ENCODE data around the gene HSDL1.
A peak's percentile ranks its signal among the peaks of the same experiment; 100 is the strongest.

Gene HSDL1

DNA sequence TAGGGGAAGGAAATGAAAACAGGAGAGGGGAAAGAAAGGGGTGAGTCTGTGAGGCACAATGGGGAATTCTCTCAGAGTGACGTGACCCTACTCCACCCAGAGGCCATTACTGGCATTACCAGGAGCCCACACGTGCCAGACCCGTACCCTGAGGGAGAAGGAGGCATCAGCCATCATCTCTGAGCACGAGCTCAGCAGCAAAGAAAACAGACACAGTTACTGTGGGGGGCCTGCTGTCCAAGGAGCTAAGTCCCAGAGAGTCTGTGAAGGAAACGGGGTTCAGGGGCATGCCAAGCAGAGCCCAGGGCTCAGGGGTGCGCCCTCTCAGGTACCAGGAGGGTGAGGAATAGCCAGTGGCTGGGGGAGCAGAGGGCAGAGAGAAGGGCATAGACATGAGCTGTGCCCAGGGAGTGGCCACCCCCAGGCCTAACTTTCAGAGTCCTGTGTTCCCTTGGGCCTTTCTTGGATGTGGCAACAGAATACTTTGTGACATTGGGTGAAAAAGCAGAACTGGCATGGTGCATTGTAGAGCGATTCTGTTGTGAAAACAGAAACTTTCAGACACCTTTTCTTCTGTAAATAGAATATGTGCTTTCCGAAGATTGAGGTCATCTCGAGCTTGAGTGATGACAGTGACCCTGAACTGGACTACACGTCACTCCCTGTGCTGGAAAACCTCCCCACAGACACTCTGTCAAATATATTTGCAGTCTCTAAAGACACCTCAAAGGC is 30.5 kb upstream of the HSDL1 start:
- DNase-seq: peak; percentile 65

DNA sequence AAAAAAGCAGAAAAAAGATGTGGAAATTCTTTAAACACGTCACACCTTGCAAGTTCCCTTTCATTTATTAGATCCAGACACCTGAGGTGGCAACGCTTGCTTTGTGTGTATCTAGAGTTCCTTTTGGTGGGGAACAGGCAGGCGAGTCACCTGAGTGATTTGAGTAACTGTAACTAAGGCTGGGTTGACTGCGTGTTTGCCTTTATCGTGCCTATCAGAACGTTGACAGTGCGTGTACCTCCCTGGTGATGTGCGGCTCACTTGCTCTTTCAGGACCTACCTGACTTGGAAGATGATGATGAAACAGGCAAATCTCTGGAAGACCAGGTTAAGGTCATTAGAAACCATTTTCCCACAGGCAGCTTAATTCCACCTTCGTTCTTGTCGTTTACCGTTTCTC is 29.4 kb upstream of the HSDL1 start:
- no peak for DNase-seq

DNA sequence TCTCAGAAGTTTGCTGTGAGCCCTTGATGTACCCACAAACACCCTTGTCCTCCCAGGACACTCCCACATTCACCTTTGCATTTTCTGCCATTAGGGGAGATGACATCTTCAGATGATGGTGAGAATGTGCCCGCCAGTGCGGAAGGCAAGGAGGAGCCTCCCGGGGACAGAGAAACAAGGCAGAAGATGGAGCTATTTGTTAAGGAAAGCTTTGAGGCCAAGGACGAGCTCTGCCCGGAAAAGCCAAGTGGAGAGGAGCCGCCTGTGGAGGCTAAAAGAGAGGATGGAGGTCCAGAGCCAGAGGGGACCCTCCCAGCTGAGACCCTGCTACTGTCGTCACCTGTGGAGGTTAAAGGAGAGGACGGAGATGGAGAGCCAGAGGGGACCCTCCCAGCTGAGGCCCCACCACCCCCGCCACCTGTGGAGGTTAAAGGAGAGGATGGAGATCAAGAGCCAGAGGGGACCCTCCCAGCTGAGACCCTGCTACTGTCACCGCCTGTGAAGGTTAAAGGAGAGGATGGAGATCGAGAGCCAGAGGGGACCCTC is 24.9 kb upstream of the HSDL1 start:
- DNase-seq: no peak

DNA sequence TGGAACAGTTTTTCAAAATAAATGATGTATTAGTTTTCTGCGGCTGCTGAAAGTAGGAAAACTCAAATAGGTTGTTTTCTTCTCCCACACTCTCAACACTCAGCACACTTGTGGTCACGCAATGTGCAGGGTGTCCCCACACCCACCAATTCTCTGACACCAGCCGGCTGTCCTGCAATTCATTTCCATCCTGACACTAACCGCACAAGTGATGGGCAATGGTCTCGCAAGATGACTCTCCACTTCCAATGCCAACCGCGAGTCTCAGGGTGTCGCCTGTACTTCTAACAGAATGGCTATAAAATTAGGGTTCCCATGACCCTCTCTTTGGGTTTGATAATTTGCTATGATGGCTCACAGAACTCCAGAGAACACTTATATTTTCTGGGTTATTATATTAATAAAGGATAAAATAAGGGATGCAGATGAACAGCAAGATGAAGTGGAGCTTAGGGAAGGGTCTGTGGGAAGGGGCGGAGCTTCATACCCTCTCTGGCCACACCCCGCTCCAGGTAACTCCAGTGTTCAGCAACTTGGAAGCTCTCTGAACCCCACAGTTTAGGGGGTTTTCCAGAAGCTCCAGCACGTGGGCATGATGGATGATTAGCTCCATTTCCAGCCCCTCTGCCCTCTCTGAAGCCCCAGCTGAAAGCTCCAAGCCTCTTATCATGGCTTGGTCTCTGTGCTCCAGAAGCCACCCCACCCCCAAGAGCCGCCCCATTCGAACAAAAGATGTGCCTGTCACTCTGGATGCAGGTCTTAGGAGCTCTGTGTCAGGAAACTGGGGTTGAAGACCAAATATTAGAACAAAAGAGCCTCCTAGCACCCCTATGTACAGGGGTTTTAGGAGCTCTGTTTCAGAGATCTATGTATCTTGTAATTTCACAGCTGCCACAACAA is 22.1 kb upstream of the HSDL1 start:
- DNase-seq: no peak

DNA sequence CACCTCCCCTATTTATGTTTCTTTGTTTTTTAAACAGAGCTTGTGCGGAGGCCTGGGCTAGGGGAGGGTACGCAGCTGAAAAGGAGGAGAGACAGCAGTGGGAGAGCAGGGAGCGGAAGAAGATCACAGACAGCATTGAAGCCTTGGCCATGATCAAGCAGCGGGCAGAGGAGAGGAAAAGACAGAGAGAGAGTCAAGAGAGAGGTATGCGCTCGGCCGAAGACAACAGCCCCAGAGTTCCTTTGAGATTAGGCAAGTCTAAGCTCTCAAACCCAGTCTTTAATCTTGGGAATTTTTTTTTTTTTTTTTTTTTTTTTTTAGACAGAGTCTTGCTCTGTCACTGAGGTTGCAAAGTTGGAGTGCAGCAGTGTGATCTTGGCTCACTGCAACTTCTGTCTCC is 20.8 kb upstream of the HSDL1 start:
- no peak for DNase-seq

DNA sequence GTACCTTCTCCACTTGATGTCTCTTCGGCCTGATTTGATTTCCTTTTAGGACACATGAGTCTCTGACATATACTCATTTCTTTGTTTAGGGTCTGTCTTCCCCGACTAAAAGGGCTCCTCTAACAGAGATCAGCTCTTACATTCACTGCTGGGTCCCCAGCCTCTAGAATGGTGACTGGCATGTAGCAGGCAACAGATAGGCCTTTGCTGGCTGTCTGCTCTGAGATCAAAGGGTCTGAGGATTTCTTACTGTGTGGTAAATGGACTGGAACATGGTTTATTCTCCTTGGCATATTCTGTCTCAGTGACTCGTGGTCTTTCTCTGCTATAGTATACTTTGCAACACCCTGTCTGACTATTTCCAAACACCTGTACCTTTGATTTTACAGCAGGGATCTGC is 16.8 kb upstream of the HSDL1 start:
- no peak for DNase-seq

DNA sequence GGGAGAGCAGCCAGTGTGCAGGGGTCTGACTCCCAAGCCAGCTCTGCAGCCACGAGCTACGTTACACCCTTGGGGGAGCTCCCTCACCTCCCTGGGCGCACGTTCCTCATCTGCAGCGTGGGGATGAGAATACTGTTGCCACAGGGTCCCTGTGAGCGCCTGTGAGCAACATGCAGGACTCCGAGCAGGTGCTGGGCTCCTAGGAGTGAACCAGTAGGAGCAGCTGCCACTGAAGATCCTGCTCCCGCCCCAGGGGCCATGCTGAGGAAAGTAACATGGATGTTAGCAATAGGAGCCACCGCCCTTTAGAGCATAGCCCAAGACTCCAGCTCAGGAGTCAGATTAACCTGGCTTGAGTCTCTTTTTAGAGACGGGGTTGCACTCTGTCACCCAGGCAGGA is 16.1 kb upstream of the HSDL1 start:
- no peak for DNase-seq

DNA sequence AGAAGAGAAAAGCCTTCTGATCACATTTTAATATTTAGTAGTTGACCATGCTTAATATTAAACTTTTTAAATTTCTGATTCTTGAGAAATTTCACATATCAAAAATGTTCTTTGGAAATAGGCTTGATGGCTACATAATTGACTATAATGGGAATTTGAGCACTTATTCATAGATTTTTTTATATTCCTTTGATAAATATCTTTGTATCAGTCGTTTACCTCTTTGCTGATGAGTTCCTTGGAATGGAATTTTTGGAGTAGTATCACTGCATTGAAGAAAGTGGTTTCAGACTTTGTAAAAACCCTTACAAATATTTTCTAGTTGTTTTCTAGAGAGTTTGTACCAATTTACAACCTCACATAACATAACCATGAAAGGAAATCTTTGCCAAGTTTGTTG is 14.8 kb upstream of the HSDL1 start:
- DNase-seq: no peak

DNA sequence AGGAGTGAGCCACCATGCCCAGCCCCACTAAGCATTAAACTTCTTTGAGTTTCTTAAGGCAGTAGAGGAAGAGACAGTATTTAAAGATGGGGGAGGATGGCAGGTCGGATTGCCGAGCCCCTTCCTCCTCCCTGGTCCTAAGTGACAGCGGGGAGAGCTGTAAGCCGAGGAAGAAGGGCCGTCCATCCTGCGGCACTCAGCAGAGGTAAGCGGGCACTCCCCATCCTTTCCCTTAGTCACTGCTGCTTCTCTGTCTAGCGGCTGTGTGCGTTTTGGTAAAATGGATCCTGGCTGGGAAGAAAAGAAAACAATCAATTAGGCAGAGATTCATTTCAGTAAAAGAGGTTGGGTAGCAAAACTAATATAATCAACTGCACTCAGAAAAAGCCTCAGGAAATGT is 14.0 kb upstream of the HSDL1 start:
- DNase-seq: no peak

DNA sequence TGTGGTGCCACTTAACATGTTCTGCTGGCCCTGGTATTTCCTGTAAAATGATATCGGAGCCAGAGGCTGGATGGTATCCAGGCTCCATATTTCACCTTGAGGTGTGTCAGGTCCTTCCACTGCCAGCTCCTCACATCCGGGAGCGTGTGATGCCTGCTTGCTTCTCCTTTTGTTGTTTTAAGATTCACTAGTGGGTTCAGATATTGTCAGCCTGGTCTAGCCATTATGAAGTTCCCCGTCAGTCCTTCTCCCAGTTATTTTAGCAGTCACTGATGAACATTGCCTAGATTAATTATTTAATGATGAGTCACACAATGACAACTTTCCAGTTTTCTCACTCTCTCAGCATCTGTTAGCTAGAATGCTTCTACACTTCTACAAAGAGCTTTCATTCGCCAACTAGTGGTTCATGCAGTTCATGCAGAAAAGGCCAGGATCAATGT is 11.4 kb upstream of the HSDL1 start:
- no peak for DNase-seq

DNA sequence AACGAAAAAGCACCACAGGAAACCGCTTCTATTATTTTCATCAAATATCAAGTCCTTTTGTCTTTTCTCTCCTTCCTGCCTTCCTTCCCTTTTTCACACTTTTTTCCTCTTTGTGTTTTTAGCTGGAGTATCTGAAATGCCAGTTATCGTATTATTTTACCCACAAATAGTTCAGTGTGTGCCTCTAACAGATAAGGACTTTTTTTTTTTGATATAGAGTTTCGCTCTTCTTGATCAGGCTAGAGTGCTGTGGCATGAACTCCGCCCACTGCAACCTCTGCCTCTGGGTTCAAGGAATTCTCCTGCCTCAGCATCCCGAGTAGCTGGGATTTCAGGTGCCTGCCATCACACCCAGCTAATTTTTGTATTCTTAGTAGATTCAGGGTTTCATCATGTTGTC is 10.8 kb upstream of the HSDL1 start:
- no peak for DNase-seq

DNA sequence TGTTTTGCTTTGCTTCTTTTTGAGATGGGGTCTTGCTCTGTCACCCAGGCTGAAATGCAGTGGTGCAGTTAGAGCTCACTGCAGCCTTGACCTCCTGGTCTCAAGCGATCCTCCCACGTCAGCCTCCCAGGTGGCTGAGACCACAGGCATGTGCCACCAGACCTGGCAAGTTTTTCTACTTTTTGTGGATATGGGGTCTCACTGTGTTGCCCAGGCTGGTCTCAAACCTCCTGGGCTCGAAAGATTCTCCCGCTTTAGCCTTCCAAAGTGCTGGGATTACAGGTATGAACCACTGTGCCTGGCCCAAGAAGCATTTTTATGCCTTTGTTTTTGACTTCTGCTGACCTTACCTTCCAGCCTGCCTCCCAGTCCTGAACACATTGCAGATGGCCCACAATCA is 10.2 kb upstream of the HSDL1 start:
- DNase-seq: no peak

DNA sequence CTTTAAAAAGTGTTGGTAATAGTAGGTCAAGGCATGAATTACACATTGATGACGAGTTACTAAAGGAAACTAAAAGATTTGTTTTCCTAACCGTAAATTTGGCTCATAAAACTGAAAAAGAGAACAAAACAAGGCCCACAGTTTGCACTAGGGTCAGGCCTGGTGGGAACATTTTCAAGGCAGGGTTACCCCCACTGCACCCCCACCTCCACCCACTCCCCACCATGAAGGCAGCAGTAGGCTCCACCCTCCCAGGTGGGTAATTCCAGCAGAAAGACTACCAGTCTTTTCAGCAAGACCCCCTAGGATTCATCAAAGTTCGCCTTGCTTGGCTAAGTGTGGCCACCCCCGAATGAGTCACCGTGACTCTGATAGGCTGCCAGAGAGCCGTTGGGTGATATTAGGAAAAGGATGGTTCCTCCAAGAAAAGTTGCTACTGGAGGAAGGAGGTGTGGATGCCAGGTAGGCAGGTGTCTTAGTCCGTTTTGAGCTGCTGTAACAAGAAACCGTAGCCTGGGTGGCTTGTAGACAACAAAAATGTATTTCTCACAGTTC is 8.8 kb upstream of the HSDL1 start:
- no peak for DNase-seq

DNA sequence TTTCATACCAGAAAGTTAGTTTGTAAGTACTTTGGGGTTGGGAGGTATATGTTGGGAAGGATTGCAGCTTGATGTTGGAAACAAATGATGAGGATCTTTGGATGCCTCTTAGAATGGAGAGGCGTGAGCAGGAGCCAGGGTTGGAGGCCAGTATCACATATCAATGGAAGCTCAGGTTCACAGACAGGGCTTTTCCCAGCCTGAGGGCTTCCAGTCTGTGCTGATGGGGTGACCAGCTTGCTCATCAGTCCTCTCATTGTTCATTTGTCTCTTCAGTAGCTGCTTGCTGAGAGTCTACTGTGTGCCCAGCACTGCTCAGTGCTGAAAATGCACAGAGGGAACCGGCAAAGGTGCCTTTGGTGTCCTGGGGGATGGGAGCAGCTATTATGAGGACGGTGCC is 5.9 kb upstream of the HSDL1 start:
- DNase-seq: no peak

DNA sequence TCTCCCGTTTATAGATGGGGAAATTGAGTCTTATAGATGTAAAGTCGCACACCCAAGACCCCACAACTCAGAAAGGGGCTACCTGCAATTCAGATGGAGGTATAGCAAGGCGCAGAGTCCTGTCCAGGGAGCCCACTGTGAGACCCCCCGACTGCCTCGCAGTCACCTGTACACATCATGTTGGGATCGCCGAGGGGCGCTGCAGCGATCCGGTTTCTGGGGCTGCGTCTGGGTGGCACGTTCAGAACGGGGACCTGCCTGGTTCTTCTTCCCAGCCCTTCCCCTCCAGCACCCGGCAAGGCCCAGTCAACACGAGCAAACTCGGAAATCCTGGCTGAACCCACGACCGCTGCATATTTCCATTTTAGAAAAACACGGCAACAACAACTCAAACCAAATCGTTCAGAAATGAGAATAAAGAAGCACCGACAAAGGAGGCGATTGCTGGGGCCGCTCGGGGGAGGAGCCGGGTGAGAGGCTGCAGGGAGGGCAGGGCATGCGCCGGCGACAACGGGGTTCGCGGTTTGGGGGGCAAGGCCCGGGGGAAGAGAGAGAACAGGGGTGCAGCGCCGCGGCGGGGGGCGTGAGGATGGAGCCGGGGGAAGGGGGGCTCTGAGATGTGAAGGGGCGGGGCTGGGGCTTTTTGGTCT is 643 bp downstream of the HSDL1 start:
- DNase-seq: peak; percentile 77

DNA sequence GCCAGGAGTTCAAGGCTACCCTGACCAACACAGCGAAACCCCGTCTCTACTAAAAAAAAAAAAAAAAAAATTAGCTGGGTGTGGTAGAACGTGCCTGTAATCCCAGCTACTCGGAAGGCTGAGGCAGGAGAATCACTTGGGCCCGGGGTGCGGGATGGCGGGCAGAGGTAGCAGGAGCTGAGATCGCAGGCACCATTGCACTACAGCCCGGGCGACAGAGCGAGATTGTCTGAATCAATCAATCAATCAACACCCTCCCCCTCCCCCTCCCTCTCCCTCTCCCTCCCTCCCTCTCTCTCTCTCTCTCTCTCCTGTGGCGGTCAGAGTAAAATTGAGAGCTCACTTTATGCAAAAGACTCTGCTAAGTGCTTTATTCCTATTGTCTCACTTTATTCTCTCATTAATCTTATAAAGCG is 1.2 kb downstream of the HSDL1 start:
- DNase-seq: peak; percentile 62

DNA sequence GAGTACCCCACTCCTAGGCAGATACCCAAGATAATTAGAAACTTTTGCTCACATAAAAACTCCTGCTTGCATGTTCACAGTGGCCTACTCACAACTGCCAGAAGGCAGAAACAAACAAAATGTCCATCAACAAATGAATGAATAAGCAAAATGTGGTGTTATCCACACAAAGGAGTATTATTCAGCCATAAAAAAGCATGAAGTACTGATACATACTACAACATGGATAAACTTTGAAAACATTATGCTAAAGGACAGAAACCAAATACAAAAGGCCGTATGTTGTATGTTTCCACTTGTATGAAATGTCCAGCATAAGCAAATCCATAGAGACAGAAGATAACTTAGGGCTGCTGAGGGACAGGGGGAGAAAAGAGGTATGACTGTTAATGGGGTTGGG is 1.9 kb downstream of the HSDL1 start:
- no peak for DNase-seq

DNA sequence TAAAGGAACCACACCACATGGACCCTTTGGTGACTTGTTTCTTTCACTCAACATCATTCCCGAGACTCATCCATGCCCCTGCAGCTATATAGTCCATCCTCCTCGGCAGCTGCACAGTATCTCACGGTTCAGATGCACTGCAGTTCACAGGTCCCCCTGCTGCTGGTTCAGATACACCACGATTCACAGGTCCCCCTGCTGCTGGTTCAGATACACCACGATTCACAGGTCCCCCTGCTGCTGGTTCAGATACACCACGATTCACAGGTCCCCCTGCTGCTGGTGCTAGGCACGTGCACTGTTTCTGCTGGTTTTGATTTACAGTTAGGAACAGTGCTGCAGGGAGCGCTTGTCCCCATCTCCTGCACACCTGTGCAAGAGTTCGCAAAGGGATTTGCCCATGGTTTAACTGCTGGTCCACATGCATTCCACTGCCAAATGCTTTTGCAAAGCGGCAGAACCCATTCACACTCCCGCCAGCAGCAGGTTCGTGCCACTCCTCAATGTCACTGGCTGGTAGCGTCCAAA is 3.8 kb downstream of the HSDL1 start:
- no peak for DNase-seq

DNA sequence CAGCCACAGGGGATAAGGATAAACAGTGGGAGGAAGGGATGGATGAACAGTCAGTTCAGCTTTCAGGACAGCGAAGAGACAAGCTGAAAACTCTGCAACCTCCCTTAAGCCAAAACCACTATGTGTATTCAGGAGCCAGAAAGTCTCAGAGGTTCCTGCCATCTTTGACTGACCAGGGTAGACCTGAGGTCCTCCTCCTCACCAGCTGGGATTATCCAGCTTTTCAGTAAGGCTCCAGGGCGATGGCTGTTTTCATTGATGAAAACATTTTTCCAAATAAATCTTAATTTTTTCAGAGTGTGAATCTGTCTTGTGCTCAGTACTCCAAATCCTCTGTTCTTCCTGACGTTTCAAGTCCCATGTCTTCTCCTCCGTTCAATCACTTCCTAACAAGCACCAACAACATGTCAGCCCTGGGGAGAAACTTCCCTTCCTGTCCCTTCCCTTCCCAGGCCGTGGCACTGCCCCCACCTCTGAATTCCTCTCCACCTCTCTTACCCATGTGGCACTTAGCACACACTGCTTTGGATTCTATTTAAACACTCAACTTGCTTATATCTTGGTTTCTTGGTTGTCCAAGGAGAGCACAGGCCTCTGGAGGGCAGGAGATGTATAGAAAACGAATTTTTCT is 5.2 kb downstream of the HSDL1 start:
- DNase-seq: no peak

DNA sequence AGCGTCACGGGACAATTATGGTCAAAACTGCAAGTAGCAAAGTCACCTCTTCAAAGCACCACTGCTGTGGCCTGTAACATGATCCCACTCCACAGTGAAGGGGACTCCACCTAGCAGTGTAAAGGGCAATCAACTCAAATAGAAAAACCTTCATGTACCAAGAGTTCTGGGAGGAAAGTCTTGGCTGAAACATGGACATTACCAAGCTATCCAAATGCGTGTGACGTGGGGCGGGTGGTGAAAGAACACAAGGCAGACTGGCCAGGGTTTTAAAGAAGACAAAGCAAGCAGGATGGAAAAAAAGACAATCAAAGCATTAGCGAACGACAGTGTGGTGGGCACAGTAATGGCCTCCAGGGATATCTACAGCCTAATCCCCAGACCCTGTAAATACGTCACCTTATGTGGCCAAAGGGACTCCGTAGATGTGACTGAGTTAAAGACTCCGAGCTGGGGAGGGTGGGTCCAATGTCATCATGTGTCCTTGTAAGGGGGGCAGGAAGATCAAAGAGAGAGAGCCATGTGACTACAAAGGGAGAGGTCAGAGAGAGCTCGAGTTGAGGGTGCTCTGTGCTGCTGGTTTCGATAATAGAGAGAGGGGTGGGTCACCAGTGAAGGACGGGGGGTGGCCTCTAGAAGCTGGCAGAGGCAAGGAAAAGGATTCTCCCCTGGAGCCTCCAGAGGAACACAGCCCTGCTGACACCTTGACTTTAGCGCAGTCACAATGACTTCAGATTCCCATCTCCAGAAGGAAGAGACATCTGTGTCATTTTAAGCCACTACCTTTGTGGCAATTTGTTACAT is 6.0 kb downstream of the HSDL1 start:
- peak; percentile 49 for DNase-seq

DNA sequence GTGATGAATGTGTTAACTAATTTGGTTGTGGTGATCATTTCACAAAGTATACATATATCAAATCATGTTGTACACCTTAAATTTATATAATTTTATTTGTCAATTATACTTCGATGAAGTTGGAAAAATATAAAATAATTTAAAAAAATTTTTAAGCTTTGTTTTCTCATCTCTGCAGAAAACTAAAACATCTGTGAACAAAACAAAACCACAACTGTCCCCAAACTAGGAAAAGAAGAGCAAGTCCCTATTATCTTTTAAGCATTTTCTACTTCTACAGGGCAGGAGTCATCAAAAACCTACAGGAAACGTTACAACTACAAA is 6.5 kb downstream of the HSDL1 start:
- DNase-seq: no peak

Data from retina (tissue), 1 donor.